SHP77 (cell line): ENCODE data around the gene MCTP2.
"Not testable (repeated sequence)": the region's sequence is repeated elsewhere in the genome, so short reads cannot be mapped to it uniquely, and the experiment has no call there.

ENCODE experiments used
- DNase-seq, 2 experiments: peaks; one replicate each; lab custom pipeline; 2025; lab: John Stamatoyannopoulos, UW

The MCTP2 gene

GRCh38 chr15:94455297-94455696, 223.9 kb downstream of the MCTP2 start:
- no peak for DNase-seq

GRCh38 chr15:94456226-94456625, 224.9 kb downstream of the MCTP2 start:
- DNase-seq: no peak

GRCh38 chr15:94457661-94458060, 226.3 kb downstream of the MCTP2 start:
- no peak for DNase-seq

GRCh38 chr15:94460624-94461023, 229.3 kb downstream of the MCTP2 start:
- no peak for DNase-seq

GRCh38 chr15:94467034-94467433, 235.7 kb downstream of the MCTP2 start:
- DNase-seq: no peak

GRCh38 chr15:94470492-94470891, 239.1 kb downstream of the MCTP2 start:
- DNase-seq: no peak

- no peak for DNase-seq
Observed at GRCh38 chr15:94476686-94477085, 245.3 kb downstream of the MCTP2 start.

GRCh38 chr15:94477913-94478553, 246.7 kb downstream of the MCTP2 start:
- DNase-seq: no peak

- no peak for DNase-seq
Observed at GRCh38 chr15:94478763-94479162, 247.4 kb downstream of the MCTP2 start.

- no peak for DNase-seq
Observed at GRCh38 chr15:94480289-94480834, 249.0 kb downstream of the MCTP2 start.

GRCh38 chr15:94485148-94485719, 253.9 kb downstream of the MCTP2 start:
- DNase-seq: no peak

GRCh38 chr15:94487635-94488034, 256.3 kb downstream of the MCTP2 start:
- no peak for DNase-seq

- no peak for DNase-seq
Observed at GRCh38 chr15:94493176-94493575, 261.8 kb downstream of the MCTP2 start.

GRCh38 chr15:94493586-94493985, 262.2 kb downstream of the MCTP2 start:
- not testable (repeated sequence) for DNase-seq

- DNase-seq: no peak
Observed at GRCh38 chr15:94494732-94495131, 263.4 kb downstream of the MCTP2 start.

GRCh38 chr15:94503293-94503692, 271.9 kb downstream of the MCTP2 start:
- no peak for DNase-seq

- DNase-seq: no peak
Observed at GRCh38 chr15:94509259-94509658, 277.9 kb downstream of the MCTP2 start.

GRCh38 chr15:94522125-94522524, 290.8 kb downstream of the MCTP2 start:
- DNase-seq: no peak

- DNase-seq: no peak
Observed at GRCh38 chr15:94523873-94524272, 292.5 kb downstream of the MCTP2 start.

GRCh38 chr15:94524565-94524964, 293.2 kb downstream of the MCTP2 start:
- DNase-seq: no peak

- DNase-seq: no peak
Observed at GRCh38 chr15:94526071-94526689, 294.8 kb downstream of the MCTP2 start.

- no peak for DNase-seq
Observed at GRCh38 chr15:94532226-94532625, 300.9 kb downstream of the MCTP2 start.
